SH-SY5Y (cell line): ENCODE results near the gene ANKRD60.

Experiments used
- GATA2 ChIP-seq: IDR thresholded peaks from 2 replicates; pipeline ENCODE4 v1.6.1; 2011; ENCODE audit warnings: mild to moderate bottlenecking, low read depth, low read length
- GATA3 ChIP-seq: IDR thresholded peaks from 2 replicates; pipeline ENCODE4 v1.6.1; 2011; ENCODE audit warnings: low read depth, mild to moderate bottlenecking, low read length, moderate library complexity

DNA sequence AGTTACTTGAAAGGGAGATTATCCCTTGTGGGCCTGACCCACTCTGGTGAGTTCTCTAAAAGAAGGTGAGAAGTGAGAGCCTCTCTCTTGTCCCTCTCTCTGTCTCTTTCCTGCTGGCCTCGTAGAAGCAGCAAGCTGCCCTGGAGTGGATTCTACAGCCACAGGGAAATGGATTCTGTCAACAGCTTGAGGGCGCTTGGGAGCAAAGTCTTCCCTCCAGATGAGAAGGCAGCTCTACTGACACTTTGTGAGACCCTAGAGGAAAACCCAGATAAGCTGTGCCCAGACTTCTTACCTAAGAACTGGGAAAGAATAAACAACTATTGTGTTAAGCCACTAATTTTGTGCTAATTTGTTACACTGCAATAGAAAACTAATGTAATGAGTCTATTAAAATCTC is 39.9 kb downstream of the ANKRD60 start:
- TF ChIP-seq GATA2 (no peak), GATA3 (no peak)
